DMS53 (cell line): ENCODE data around the gene CDH4.

ENCODE experiments used
- DNase-seq: peaks from one replicate; lab custom pipeline; 2025; lab: John Stamatoyannopoulos, UW

The CDH4 gene

GRCh38 chr20:61301711-61302525 is 49.9 kb downstream of the CDH4 start:
- DNase-seq: no peak

- DNase-seq: no peak
Observed at GRCh38 chr20:61303217-61303616, 51.2 kb downstream of the CDH4 start.

GRCh38 chr20:61303675-61304074 is 51.6 kb downstream of the CDH4 start:
- no peak for DNase-seq

GRCh38 chr20:61304750-61305149 is 52.7 kb downstream of the CDH4 start:
- DNase-seq: no peak

GRCh38 chr20:61306937-61307475 is 54.9 kb downstream of the CDH4 start:
- DNase-seq: no peak

GRCh38 chr20:61307686-61308476 is 55.8 kb downstream of the CDH4 start:
- DNase-seq: no peak

- no peak for DNase-seq
Observed at GRCh38 chr20:61308477-61308774, 56.4 kb downstream of the CDH4 start.

GRCh38 chr20:61310954-61311353 is 58.9 kb downstream of the CDH4 start:
- no peak for DNase-seq

- DNase-seq: no peak
Observed at GRCh38 chr20:61311656-61312387, 59.8 kb downstream of the CDH4 start.

- DNase-seq: no peak
Observed at GRCh38 chr20:61312925-61313324, 60.9 kb downstream of the CDH4 start.

GRCh38 chr20:61313396-61313795 is 61.3 kb downstream of the CDH4 start:
- no peak for DNase-seq

GRCh38 chr20:61314326-61315010 is 62.4 kb downstream of the CDH4 start:
- no peak for DNase-seq

GRCh38 chr20:61315319-61315718 is 63.3 kb downstream of the CDH4 start:
- DNase-seq: no peak

- DNase-seq: no peak
Observed at GRCh38 chr20:61316346-61316745, 64.3 kb downstream of the CDH4 start.

GRCh38 chr20:61317966-61318530 is 66.0 kb downstream of the CDH4 start:
- DNase-seq: no peak

GRCh38 chr20:61320691-61321425 is 68.8 kb downstream of the CDH4 start:
- no peak for DNase-seq

- DNase-seq: no peak
Observed at GRCh38 chr20:61321481-61321880, 69.4 kb downstream of the CDH4 start.

GRCh38 chr20:61322151-61322865 is 70.2 kb downstream of the CDH4 start:
- DNase-seq: no peak

- no peak for DNase-seq
Observed at GRCh38 chr20:61324906-61325305, 72.8 kb downstream of the CDH4 start.

GRCh38 chr20:61325718-61326117 is 73.7 kb downstream of the CDH4 start:
- DNase-seq: no peak
